Karpas-422 (cell line): ENCODE measurements around the gene PRKG1. TPM values are rescaled to one million over a fixed set of nuclear protein-coding genes. Genes with fewer than 3 reads are reported as not detected.

Source experiments
- DNase-seq: peaks from one replicate; pipeline ENCODE4 v3.0.0-alpha.2; 2015
- H2AFZ ChIP-seq: fragments of 200-600 bp; sonication (generic); 2 replicates; pipeline ENCODE4 v1.6.1; 2014; ENCODE audit warnings: antibody characterized with exemption, low read length, mixed read lengths
- H3K27ac ChIP-seq: fragments of 200-600 bp; sonication (generic); 2 replicates; pipeline ENCODE4 v1.5.1; 2014; ENCODE audit warnings: mild to moderate bottlenecking, low read length, moderate library complexity
- H3K27me3 ChIP-seq: fragments of 200-600 bp; sonication (generic); 2 replicates; pipeline ENCODE4 v1.6.1; 2014; ENCODE audit warnings: low read length, mixed read lengths
- H3K36me3 ChIP-seq: fragments of 200-600 bp; sonication (generic); 2 replicates; pipeline ENCODE4 v1.6.1; 2014; ENCODE audit warnings: low read length, mixed read lengths; ENCODE audit not compliant: insufficient read depth
- H3K4me1 ChIP-seq: fragments of 200-600 bp; sonication (generic); 2 replicates; pipeline ENCODE4 v1.6.1; 2014; ENCODE audit warnings: mild to moderate bottlenecking, low read length, mixed read lengths
- H3K4me2 ChIP-seq: fragments of 200-600 bp; sonication (generic); 2 replicates; pipeline ENCODE4 v1.6.1; 2014; ENCODE audit warnings: low read length, low read depth, mild to moderate bottlenecking; ENCODE audit not compliant: poor library complexity, severe bottlenecking
- H3K4me3 ChIP-seq: fragments of 200-600 bp; sonication (generic); 2 replicates; pipeline ENCODE4 v1.5.1; 2014; ENCODE audit warnings: mild to moderate bottlenecking, antibody characterized with exemption, low read length, mixed read lengths
- H3K79me2 ChIP-seq: fragments of 200-600 bp; sonication (generic); 2 replicates; pipeline ENCODE4 v1.6.1; 2014; ENCODE audit warnings: mild to moderate bottlenecking, low read length, mixed read lengths
- H3K9ac ChIP-seq: fragments of 200-600 bp; sonication (generic); 2 replicates; pipeline ENCODE4 v1.6.0; 2014; ENCODE audit warnings: low read length
- H3K9me2 ChIP-seq: fragments of 200-600 bp; sonication (generic), shearing (Covaris generic); replicated peaks from 2 replicates; pipeline ENCODE4 v1.6.0; 2014; ENCODE audit warnings: mild to moderate bottlenecking, low read length, moderate library complexity; ENCODE audit not compliant: insufficient read depth
- H3K9me3 ChIP-seq: fragments of 300-700, 200-600 bp; sonication (generic); 2 replicates; pipeline ENCODE4 v1.6.1; 2014; ENCODE audit warnings: low read length, mixed read lengths
- H4K20me1 ChIP-seq: fragments of 200-600 bp; sonication (generic); 2 replicates; pipeline ENCODE4 v1.6.1; 2014; ENCODE audit warnings: mild to moderate bottlenecking, antibody characterized with exemption, low read length, low read depth; ENCODE audit not compliant: insufficient read depth
- total RNA-seq: library from RNA; depleted of rRNA; stranded (reverse); fragments of >200 nt; shearing (Covaris generic); gene quantifications from 2 replicates; pipeline ENCODE4 v1.2.3, GENCODE V29; 2014; ENCODE audit warnings: low replicate concordance

PRKG1 gene
- total RNA-seq, 1 experiment from 2014 or later: not detected

DNA sequence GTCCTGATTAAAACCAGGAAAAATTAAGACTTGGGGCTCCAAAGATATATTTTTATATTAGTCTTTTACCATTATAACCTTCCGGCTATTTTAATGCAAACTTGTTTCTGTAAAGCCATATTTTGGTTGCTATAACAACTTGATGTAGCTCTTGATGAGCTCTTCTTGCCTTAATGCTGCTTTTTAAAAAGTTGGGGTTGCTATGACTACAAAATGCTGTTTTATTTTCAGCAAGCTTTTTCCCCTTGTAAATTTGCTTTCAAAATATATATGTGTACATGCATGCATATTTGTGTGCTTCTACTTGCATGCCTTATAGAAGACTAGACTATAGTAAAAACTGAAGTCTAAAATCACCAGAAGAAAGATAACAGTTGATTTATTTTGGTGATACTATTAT lies 525.4 kb downstream of the PRKG1 start:
- Histone ChIP-seq H3K79me2 (no peaks in the 10 kb centered on the region), H3K9ac (no peak overlapping the region), H3K27me3 (no peaks in the 10 kb centered on the region), H3K4me1 (no peaks in the 10 kb centered on the region), H3K27ac (no peak overlapping the region), H4K20me1 (no peaks in the 10 kb centered on the region), H2AFZ (no peak overlapping the region), H3K36me3 (no peaks in the 10 kb centered on the region), H3K4me3 (no peak overlapping the region), H3K9me2 (no peaks in the 10 kb centered on the region), H3K9me3 (no peaks in the 10 kb centered on the region), H3K4me2 (no peak overlapping the region)
- DNase-seq: no peak

GRCh38 chr10:51602326-51602725 lies 528.0 kb downstream of the PRKG1 start:
- Histone ChIP-seq H3K36me3 (no peaks in the 10 kb centered on the region), H4K20me1 (no peaks in the 10 kb centered on the region), H3K27me3 (no peaks in the 10 kb centered on the region), H3K27ac (no peak overlapping the region), H3K4me3 (no peak overlapping the region), H3K79me2 (no peaks in the 10 kb centered on the region), H2AFZ (no peak overlapping the region), H3K4me2 (no peak overlapping the region), H3K9ac (no peak overlapping the region), H3K4me1 (no peaks in the 10 kb centered on the region), H3K9me3 (no peaks in the 10 kb centered on the region), H3K9me2 (no peaks in the 10 kb centered on the region)
- no peak for DNase-seq

- no peak overlapping the region for H3K9ac ChIP-seq
- no peak overlapping the region for H2AFZ ChIP-seq
- no peaks in the 10 kb centered on the region for H3K4me1 ChIP-seq
- H3K79me2 ChIP-seq: no peaks in the 10 kb centered on the region
- peaks cover 2% of the 10 kb centered on the region; the same call in 1 of the 2 replicates for H3K9me3 ChIP-seq
- H3K27me3 ChIP-seq: no peaks in the 10 kb centered on the region
- no peak overlapping the region for H3K4me3 ChIP-seq
- 0 out of 2 replicates have a peak, but pooled peaks cover 3% of the 10 kb centered on the region for H3K9me2 ChIP-seq
- no peaks in the 10 kb centered on the region for H3K36me3 ChIP-seq
- H4K20me1 ChIP-seq: no peaks in the 10 kb centered on the region
- no peak overlapping the region for H3K4me2 ChIP-seq
- no peak overlapping the region for H3K27ac ChIP-seq
- DNase-seq: no peak
Measured at GRCh38 chr10:51604579-51604978, 530.3 kb downstream of the PRKG1 start.

DNA sequence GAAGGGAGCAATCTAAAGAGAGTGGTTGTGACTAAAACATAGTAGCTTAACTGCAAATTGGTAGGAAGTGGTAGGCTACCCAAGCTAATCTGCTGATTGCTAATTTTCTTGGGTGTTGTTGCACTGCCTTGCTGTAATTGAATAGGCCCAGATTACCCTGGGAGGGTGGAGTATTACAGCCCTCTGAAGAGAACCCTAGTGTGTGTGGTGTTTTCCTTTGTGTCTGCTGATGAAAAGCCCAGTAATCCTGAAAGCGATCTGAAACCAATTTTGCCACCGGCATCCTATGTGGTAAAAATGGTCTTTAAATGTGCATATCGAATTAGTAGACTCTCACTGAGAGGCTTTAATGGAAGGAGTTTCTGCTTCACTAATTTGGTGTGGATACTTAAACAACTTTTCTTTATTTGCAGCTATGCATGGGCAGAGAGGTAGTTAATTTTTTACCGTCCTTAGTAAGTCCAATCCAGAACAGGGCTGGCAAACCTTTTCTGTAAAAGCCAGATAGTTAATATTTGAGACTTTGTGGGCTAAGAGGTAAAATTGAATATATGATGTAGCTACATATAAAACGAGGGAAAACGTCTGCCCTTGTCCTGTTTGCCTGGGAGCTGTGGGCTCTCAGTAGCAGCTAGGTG lies 532.7 kb downstream of the PRKG1 start:
- Histone ChIP-seq H3K79me2 (no peaks in the 10 kb centered on the region), H2AFZ (no peak overlapping the region), H3K36me3 (no peaks in the 10 kb centered on the region), H3K27ac (no peak overlapping the region), H3K4me2 (no peak overlapping the region), H3K4me3 (no peak overlapping the region), H3K9ac (no peak overlapping the region), H3K9me2 (0 out of 2 replicates have a peak, but pooled peaks cover 3% of the 10 kb centered on the region), H4K20me1 (no peaks in the 10 kb centered on the region), H3K27me3 (no peaks in the 10 kb centered on the region), H3K9me3 (peaks cover 2% of the 10 kb centered on the region; the same call in 1 of the 2 replicates), H3K4me1 (no peaks in the 10 kb centered on the region)
- DNase-seq: no peak

DNA sequence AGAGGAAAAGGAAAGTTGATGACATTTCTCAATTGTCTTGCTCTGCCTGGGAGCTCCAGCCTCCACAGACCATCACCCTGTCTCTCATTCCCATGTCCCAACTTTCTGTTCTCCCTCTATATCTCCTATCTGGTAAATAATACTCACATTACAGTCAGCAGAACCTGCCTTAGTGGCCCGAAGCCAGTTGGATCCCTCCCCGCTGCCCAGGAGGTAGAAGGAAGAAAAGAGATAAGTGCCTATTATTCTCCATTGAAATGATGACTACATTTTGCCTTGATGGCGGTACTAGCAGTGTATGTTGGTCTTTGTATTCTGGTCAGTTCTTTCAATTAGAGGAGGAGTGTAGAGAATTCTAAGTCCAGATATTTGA lies 533.2 kb downstream of the PRKG1 start:
- Histone ChIP-seq H3K4me2 (no peak overlapping the region), H2AFZ (no peak overlapping the region), H3K4me3 (no peak overlapping the region), H3K36me3 (no peaks in the 10 kb centered on the region), H3K9me2 (0 out of 2 replicates have a peak, but pooled peaks cover 3% of the 10 kb centered on the region), H3K4me1 (no peaks in the 10 kb centered on the region), H3K9ac (no peak overlapping the region), H3K27ac (no peak overlapping the region), H4K20me1 (no peaks in the 10 kb centered on the region), H3K27me3 (no peaks in the 10 kb centered on the region), H3K9me3 (peaks cover 2% of the 10 kb centered on the region; the same call in 1 of the 2 replicates), H3K79me2 (no peaks in the 10 kb centered on the region)
- no peak for DNase-seq

- Histone ChIP-seq H3K27ac (no peak overlapping the region), H3K4me1 (no peaks in the 10 kb centered on the region), H3K4me2 (no peak overlapping the region), H3K36me3 (no peaks in the 10 kb centered on the region), H3K9me3 (peaks cover 2% of the 10 kb centered on the region; the same call in 1 of the 2 replicates), H4K20me1 (no peaks in the 10 kb centered on the region), H2AFZ (no peak overlapping the region), H3K9ac (no peak overlapping the region), H3K9me2 (0 out of 2 replicates have a peak, but pooled peaks cover 3% of the 10 kb centered on the region), H3K79me2 (no peaks in the 10 kb centered on the region), H3K4me3 (no peak overlapping the region), H3K27me3 (no peaks in the 10 kb centered on the region)
- DNase-seq: no peak
Measured at GRCh38 chr10:51608211-51608610, 533.9 kb downstream of the PRKG1 start.

DNA sequence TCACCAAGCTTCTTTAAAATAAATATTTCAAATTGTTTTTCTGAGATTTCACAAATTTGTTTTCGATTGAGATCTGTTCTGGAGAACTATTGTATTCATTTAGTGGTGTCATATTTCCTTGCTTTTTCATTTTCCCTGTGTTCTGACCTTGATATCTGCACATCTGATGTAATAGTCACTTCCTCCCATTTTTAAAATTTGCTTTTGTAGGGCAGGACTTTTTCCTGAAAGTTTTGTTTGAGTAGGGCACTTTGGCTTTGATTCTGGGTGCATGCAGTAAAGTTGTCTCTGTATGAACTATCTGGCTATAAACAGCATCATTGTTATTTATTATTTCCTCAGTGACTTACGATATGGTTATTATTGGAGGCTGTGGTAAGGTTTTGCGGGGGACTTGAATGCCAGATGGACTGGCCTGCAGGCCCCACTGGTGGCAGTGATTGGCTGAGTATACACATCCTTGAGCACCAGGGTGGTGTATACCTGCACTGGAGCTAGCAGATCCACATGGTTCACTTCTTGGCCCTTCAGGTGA lies 541.5 kb downstream of the PRKG1 start:
- H3K4me2 ChIP-seq: no peak overlapping the region

DNA sequence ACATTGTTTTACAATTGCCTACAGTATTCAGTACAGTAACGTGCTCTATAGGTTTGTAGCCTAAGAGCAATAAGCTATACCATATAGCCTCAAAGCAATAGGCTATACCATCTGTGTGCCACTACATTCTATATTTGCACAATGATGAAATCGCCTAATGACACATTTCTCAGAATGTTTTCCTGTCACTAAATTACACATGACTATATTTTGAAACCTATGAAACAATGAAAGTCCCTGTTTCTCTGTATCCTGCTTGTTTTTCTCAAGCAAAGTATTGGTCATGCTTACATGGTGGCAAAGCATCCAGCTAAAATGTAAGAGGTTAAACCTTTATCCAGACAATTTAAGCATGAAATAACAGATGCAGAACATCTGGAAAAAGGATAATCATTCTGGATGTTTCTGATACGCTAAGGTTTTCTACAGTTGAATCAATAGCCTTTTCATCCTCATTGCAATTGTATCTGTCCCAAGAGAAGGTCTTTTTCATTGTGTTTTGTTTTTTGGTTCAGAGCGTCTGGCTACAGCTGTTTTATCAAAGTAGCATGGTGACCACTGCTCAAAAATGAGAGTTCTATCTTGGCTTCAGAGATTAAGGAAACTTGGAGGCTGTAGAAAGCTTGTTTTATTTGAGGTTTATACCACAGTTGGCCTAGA lies 543.4 kb downstream of the PRKG1 start:
- Histone ChIP-seq H3K27me3 (no peaks in the 10 kb centered on the region), H2AFZ (no peak overlapping the region), H3K36me3 (no peaks in the 10 kb centered on the region), H3K4me1 (no peaks in the 10 kb centered on the region), H4K20me1 (no peaks in the 10 kb centered on the region), H3K9ac (no peak overlapping the region), H3K4me3 (no peak overlapping the region), H3K9me3 (peaks cover 5% of the 10 kb centered on the region), H3K9me2 (no peaks in the 10 kb centered on the region), H3K4me2 (no peak overlapping the region), H3K27ac (no peak overlapping the region), H3K79me2 (no peaks in the 10 kb centered on the region)
- DNase-seq: no peak

More for the DNA sequence above, 541.5 kb downstream of the PRKG1 start:
- H3K27ac ChIP-seq: no peak overlapping the region
- no peaks in the 10 kb centered on the region for H3K36me3 ChIP-seq
- H3K79me2 ChIP-seq: no peaks in the 10 kb centered on the region
- H3K9me3 ChIP-seq: peaks cover 5% of the 10 kb centered on the region
- no peaks in the 10 kb centered on the region for H4K20me1 ChIP-seq
- no peak for DNase-seq
- H3K9me2 ChIP-seq: no peaks in the 10 kb centered on the region
- no peaks in the 10 kb centered on the region for H3K4me1 ChIP-seq
- H3K4me3 ChIP-seq: no peak overlapping the region
- no peaks in the 10 kb centered on the region for H3K27me3 ChIP-seq
- no peak overlapping the region for H3K9ac ChIP-seq
- no peak overlapping the region for H2AFZ ChIP-seq
